Neural cell (in vitro differentiated cells): ENCODE results near the gene CRAT. TPM values are rescaled to one million over a fixed set of nuclear protein-coding genes. Genes with fewer than 3 reads are reported as not detected.

Experiments used
- H2AFZ ChIP-seq: fragments of 200-600, 300-800 bp; sonication (generic), shearing (Covaris generic); 2 replicates; pipeline ENCODE4 v1.6.0; 2014; ENCODE audit warnings: low read depth, mild to moderate bottlenecking, antibody characterized with exemption, low read length, moderate library complexity
- H3F3A ChIP-seq: fragments of 200-600 bp; shearing (Covaris generic); 2 replicates; pipeline ENCODE4 v1.6.1; 2016; ENCODE audit warnings: mild to moderate bottlenecking, moderate library complexity, mixed read lengths, antibody characterized with exemption, low read length; ENCODE audit not compliant: insufficient read depth, poor library complexity, severe bottlenecking
- H3K27ac ChIP-seq: fragments of 200-600, 300-800 bp; sonication (generic), shearing (Covaris generic); 2 replicates; pipeline ENCODE4 v1.5.1; 2014; ENCODE audit warnings: mild to moderate bottlenecking, low read length, moderate library complexity
- H3K27me3 ChIP-seq: fragments of 300-800, 200-600 bp; sonication (generic), shearing (Covaris generic); 2 replicates; pipeline ENCODE4 v1.6.0; 2014; ENCODE audit warnings: mild to moderate bottlenecking, low read depth, low read length, moderate library complexity; ENCODE audit not compliant: insufficient read depth
- H3K36me3 ChIP-seq: fragments of 300-800, 200-600 bp; sonication (generic), shearing (Covaris generic); 2 replicates; pipeline ENCODE4 v1.5.1; 2014; ENCODE audit warnings: mild to moderate bottlenecking, antibody characterized with exemption, low read length, moderate library complexity; ENCODE audit not compliant: insufficient read depth
- H3K4me2 ChIP-seq: fragments of 300-800, 200-600 bp; sonication (generic), shearing (Covaris generic); 2 replicates; pipeline ENCODE4 v1.6.0; 2014; ENCODE audit warnings: mild to moderate bottlenecking, low read length
- H3K4me3 ChIP-seq: fragments of 300-800, 200-600 bp; sonication (generic), shearing (Covaris generic); 2 replicates; pipeline ENCODE4 v1.5.1; 2014; ENCODE audit warnings: mild to moderate bottlenecking, low read length, moderate library complexity
- H3K79me2 ChIP-seq: fragments of 200-600 bp; shearing (Covaris generic); replicated peaks from 2 replicates; pipeline ENCODE4 v1.6.0; 2014; ENCODE audit warnings: mild to moderate bottlenecking, low read length, moderate library complexity; ENCODE audit not compliant: insufficient read depth
- H3K9ac ChIP-seq: fragments of 300-800, 200-600 bp; sonication (generic), shearing (Covaris generic); 2 replicates; pipeline ENCODE4 v1.6.1; 2016; ENCODE audit warnings: mild to moderate bottlenecking, low read length, mixed read lengths
- H3K9me2 ChIP-seq: fragments of 200-600 bp; shearing (Covaris generic); 2 replicates; pipeline ENCODE4 v1.6.1; 2016; ENCODE audit warnings: mild to moderate bottlenecking, low read length, mixed read lengths; ENCODE audit not compliant: insufficient read depth
- H3K9me3 ChIP-seq: fragments of 200-600, 300-800 bp; sonication (generic), shearing (Covaris generic); 2 replicates; pipeline ENCODE4 v1.6.1; 2016; ENCODE audit warnings: mild to moderate bottlenecking, mixed run types, low read length, moderate library complexity, mixed read lengths
- H4K20me1 ChIP-seq: fragments of 200-600 bp; shearing (Covaris generic); 2 replicates; pipeline ENCODE4 v1.6.1; 2016; ENCODE audit warnings: mild to moderate bottlenecking, mixed run types; ENCODE audit not compliant: insufficient read depth
- EP300 ChIP-seq: fragments of 450-650 bp; conservative IDR thresholded peaks from 2 replicates; pipeline ENCODE4 v1.6.1; 2014; ENCODE audit warnings: antibody characterized with exemption, mild to moderate bottlenecking, moderate library complexity; ENCODE audit not compliant: poor library complexity, severe bottlenecking
- EZH2 ChIP-seq: fragments of 200-600, 300-800 bp; shearing (Covaris generic), sonication (generic); IDR thresholded peaks from 2 replicates; pipeline ENCODE4 v1.6.1; 2014; ENCODE audit warnings: antibody characterized with exemption, low read length, borderline replicate concordance, mild to moderate bottlenecking; ENCODE audit not compliant: insufficient read depth, poor library complexity, severe bottlenecking
- MXI1 ChIP-seq: fragments of 450-650 bp; conservative IDR thresholded peaks from 2 replicates; pipeline ENCODE4 v1.6.1; 2014; ENCODE audit warnings: antibody characterized with exemption, mild to moderate bottlenecking; ENCODE audit not compliant: poor library complexity, severe bottlenecking
- POLR2AphosphoS5 ChIP-seq: IDR thresholded peaks from 2 replicates; pipeline ENCODE4 v1.6.1; 2012
- RAD21 ChIP-seq: fragments of 450-650 bp; conservative IDR thresholded peaks from 2 replicates; pipeline ENCODE4 v1.6.1; 2014; ENCODE audit warnings: antibody characterized with exemption, mild to moderate bottlenecking, moderate library complexity
- SMC3 ChIP-seq: fragments of 450-650 bp; conservative IDR thresholded peaks from 2 replicates; pipeline ENCODE4 v1.6.1; 2014; ENCODE audit warnings: antibody characterized with exemption, mild to moderate bottlenecking, moderate library complexity; ENCODE audit not compliant: poor library complexity
- TAF1 ChIP-seq: IDR thresholded peaks from 2 replicates; pipeline ENCODE4 v1.6.1; 2012; ENCODE audit warnings: low read depth
- polyA plus RNA-seq: library from polyadenylated mRNA; depleted of rRNA; stranded (reverse); fragments of >200 nt; gene quantifications from 2 replicates; pipeline ENCODE4 v1.2.3, GENCODE V29; 2014
- TF ChIP-seq, protein P1 (sequence below): IDR thresholded peaks from 2 replicates; pipeline ENCODE4 v1.6.1; 2012; ENCODE audit warnings: borderline replicate concordance
- TF ChIP-seq, protein P2 (sequence below): fragments of 450-650 bp; IDR thresholded peaks from 2 replicates; pipeline ENCODE4 v1.5.1; 2014; ENCODE audit warnings: antibody characterized with exemption, mild to moderate bottlenecking, moderate library complexity; ENCODE audit not compliant: poor library complexity, severe bottlenecking

The CRAT gene
- polyA plus RNA-seq, 1 donor from 2014 or later, result 14.3 TPM

DNA sequence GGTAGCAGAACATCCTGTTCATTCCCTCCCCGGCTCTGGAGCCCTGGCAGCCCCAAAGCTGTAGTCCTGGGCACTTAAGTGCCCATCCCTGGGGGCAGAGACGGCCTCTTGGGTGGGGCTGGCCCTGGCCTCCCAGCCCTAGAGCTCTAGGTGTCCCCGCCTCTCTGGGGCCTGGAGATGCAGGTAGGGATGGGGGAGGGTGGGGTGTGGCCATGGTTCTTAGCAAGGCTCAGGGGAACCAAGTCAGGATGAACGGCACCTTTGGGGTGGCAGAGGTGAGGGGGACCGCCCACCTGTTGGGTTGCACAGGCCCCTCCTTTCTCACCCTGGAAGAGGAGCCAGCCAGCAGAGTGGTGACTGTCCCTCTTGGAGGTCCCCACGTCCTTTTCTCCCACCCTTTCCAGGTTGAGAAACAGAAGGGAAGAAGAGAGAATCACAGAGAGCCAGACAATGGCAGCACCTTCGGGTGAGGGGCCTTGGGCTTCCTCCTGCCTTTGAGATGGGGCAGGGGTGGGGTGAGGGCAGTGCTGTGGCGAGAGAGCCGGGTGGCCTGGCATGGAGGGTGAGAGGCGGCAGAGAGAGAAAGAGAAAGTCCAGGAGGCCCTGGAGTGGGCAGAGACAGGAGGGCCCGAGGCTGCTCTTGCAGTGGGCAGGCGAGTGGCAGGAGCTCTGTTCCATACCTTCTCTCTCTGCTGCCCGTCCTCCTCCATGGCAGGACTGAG is 2.3 kb downstream of the CRAT start:
- no peaks in the 10 kb centered on the region for H3K36me3 ChIP-seq
- no peak overlapping the region for H3K4me3 ChIP-seq
- H4K20me1 ChIP-seq, result no peaks in the 10 kb centered on the region
- no peak overlapping the region for H3K9ac ChIP-seq
- peaks cover 6% of the 10 kb centered on the region for H3K79me2 ChIP-seq
- no peak overlapping the region for H3K4me2 ChIP-seq
- no peaks in the 10 kb centered on the region for H3K9me2 ChIP-seq
- no peaks in the 10 kb centered on the region for H3K9me3 ChIP-seq
- H2AFZ ChIP-seq, result no peak overlapping the region
- no peaks in the 10 kb centered on the region for H3K27me3 ChIP-seq
- H3F3A ChIP-seq, result no peaks in the 10 kb centered on the region
- no peak for TF ChIP-seq TAF1
- TF ChIP-seq EP300, result no peak
- TF ChIP-seq, protein P1, sequence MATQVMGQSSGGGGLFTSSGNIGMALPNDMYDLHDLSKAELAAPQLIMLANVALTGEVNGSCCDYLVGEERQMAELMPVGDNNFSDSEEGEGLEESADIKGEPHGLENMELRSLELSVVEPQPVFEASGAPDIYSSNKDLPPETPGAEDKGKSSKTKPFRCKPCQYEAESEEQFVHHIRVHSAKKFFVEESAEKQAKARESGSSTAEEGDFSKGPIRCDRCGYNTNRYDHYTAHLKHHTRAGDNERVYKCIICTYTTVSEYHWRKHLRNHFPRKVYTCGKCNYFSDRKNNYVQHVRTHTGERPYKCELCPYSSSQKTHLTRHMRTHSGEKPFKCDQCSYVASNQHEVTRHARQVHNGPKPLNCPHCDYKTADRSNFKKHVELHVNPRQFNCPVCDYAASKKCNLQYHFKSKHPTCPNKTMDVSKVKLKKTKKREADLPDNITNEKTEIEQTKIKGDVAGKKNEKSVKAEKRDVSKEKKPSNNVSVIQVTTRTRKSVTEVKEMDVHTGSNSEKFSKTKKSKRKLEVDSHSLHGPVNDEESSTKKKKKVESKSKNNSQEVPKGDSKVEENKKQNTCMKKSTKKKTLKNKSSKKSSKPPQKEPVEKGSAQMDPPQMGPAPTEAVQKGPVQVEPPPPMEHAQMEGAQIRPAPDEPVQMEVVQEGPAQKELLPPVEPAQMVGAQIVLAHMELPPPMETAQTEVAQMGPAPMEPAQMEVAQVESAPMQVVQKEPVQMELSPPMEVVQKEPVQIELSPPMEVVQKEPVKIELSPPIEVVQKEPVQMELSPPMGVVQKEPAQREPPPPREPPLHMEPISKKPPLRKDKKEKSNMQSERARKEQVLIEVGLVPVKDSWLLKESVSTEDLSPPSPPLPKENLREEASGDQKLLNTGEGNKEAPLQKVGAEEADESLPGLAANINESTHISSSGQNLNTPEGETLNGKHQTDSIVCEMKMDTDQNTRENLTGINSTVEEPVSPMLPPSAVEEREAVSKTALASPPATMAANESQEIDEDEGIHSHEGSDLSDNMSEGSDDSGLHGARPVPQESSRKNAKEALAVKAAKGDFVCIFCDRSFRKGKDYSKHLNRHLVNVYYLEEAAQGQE, result no peak
- no peak for TF ChIP-seq EZH2
- no peak for TF ChIP-seq MXI1
- H3K27ac ChIP-seq, result no peak overlapping the region

DNA sequence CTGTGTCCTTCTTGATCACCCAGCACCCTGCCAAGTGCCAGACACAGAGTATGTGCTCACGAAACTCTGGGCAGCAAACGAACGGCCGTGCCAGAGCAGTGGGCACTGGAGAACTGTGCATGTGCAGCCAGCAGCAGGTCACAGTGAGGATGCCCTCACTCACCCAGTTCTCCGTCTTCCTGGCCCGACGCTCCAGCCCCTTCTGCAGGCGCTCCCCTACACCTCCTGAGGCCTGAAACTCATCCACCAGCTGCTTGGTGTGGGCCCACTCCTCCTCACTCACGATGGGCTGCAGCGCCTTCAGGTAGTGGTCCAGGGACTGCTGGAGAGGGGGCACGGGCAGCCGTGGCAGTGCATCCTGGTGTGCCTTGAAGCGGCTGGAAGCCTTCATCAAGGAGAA is 2.9 kb downstream of the CRAT start:
- Histone ChIP-seq H3K79me2 (peaks cover 6% of the 10 kb centered on the region), H3F3A (no peaks in the 10 kb centered on the region), H3K27ac (no peak overlapping the region), H2AFZ (no peak overlapping the region), H3K4me2 (no peak overlapping the region), H3K9ac (no peak overlapping the region), H3K4me3 (no peak overlapping the region), H3K36me3 (no peaks in the 10 kb centered on the region), H3K9me2 (no peaks in the 10 kb centered on the region), H3K9me3 (no peaks in the 10 kb centered on the region), H4K20me1 (no peaks in the 10 kb centered on the region), H3K27me3 (no peaks in the 10 kb centered on the region)
- no peak for TF ChIP-seq EZH2
- no peak for TF ChIP-seq EP300
- no peak for TF ChIP-seq POLR2AphosphoS5
- TF ChIP-seq, protein P1, result no peak
- no peak for TF ChIP-seq SMC3
- TF ChIP-seq MXI1, result no peak
- no peak for TF ChIP-seq RAD21
- no peak for TF ChIP-seq TAF1
- TF ChIP-seq, protein P2, sequence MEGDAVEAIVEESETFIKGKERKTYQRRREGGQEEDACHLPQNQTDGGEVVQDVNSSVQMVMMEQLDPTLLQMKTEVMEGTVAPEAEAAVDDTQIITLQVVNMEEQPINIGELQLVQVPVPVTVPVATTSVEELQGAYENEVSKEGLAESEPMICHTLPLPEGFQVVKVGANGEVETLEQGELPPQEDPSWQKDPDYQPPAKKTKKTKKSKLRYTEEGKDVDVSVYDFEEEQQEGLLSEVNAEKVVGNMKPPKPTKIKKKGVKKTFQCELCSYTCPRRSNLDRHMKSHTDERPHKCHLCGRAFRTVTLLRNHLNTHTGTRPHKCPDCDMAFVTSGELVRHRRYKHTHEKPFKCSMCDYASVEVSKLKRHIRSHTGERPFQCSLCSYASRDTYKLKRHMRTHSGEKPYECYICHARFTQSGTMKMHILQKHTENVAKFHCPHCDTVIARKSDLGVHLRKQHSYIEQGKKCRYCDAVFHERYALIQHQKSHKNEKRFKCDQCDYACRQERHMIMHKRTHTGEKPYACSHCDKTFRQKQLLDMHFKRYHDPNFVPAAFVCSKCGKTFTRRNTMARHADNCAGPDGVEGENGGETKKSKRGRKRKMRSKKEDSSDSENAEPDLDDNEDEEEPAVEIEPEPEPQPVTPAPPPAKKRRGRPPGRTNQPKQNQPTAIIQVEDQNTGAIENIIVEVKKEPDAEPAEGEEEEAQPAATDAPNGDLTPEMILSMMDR, result no peak
